K562 (cell line): ENCODE results near the gene IFFO2. TPM values are rescaled to one million over a fixed set of nuclear protein-coding genes. Genes with fewer than 3 reads are reported as not detected.

Experiments
- ATAC-seq: fragments of 200-7000 bp; cut with Tn5 transposase; 3 replicates; pipeline ENCODE4 v1.9.1; 2020; ENCODE audit warnings: moderate library complexity
- BruUV-seq: library from RNA; stranded (reverse); fragments of 400-500 nt; replicated peaks from 2 replicates; lab custom pipeline; 2021; lab: Mats Ljungman, UMichigan
- CTCF ChIA-PET: fragments of 300-600 bp; formaldehyde crosslinking; extraction: SDS; loops from one replicate; lab custom pipeline; 2021; ENCODE audit warnings: low intra/inter-chr PET ratio; lab: Yijun Ruan, JAX
- POLR2A ChIA-PET: fragments of 300-600, 350-650 bp; sonication (Branson Sonifier 250); formaldehyde crosslinking; extraction: SDS; loops from one replicate; lab custom pipeline; 2021; ENCODE audit warnings: antibody characterized with exemption, inconsistent platforms; lab: Yijun Ruan, JAX
- DNase-seq, 4 experiments: peaks; one replicate each; pipeline versions ENCODE4 v3.0.0 to v3.0.0-alpha.2; 2011 to 2018; ENCODE audit warnings: low spot score in 3 of 4, mixed read lengths in 3 of 4; ENCODE audit errors: extremely low read depth in 1 of 4
- FAIRE-seq: peaks from 2 replicates; lab custom pipeline; 2011; peaks lifted over from hg19 to GRCh38; lab: Jason Lieb, UNC
- H2AFZ ChIP-seq: 2 replicates; pipeline ENCODE4 v1.6.0; 2011; ENCODE audit warnings: low read depth, low read length, control low read depth, inconsistent platforms
- H3K27ac ChIP-seq: fragments of 200-600 bp; 3 replicates; pipeline ENCODE4 v1.8.0; 2011; ENCODE audit warnings: low read depth, mild to moderate bottlenecking, control low read depth, inconsistent platforms, low read length, moderate library complexity, mixed read lengths; ENCODE audit errors: extremely low read depth
- H3K27me3 ChIP-seq, 2 experiments: fragments of 300-600 bp in 1 of 2; 2 replicates in 1 of 2; 3 replicates in 1 of 2; pipeline versions ENCODE4 v1.6.0 to v1.8.0; 2011; ENCODE audit warnings: inconsistent platforms in 2 of 2, low read length in 2 of 2, mild to moderate bottlenecking in 1 of 2, mixed read lengths in 1 of 2, moderate library complexity in 1 of 2; ENCODE audit not compliant: control insufficient read depth in 2 of 2, insufficient read depth in 2 of 2
- H3K36me3 ChIP-seq: fragments of 300-600 bp; 3 replicates; pipeline ENCODE4 v1.8.0; 2011; ENCODE audit warnings: mild to moderate bottlenecking, low read length, inconsistent platforms; ENCODE audit not compliant: control insufficient read depth, insufficient read depth
- H3K4me1 ChIP-seq, 2 experiments: fragments of 200-600 bp in 1 of 2; replicated peaks in 1 of 2; 2 replicates in 1 of 2; 3 replicates in 1 of 2; pipeline versions ENCODE4 v1.5.1 to v1.8.0; 2011; ENCODE audit warnings: inconsistent platforms in 2 of 2, low read length in 2 of 2, mild to moderate bottlenecking in 1 of 2, mixed read lengths in 1 of 2, moderate library complexity in 1 of 2; ENCODE audit not compliant: control insufficient read depth in 2 of 2, insufficient read depth in 2 of 2
- H3K4me2 ChIP-seq: 2 replicates; pipeline ENCODE4 v1.6.1; 2011; ENCODE audit warnings: low read length, control low read depth, inconsistent platforms, mixed read lengths; ENCODE audit not compliant: insufficient read depth
- H3K4me3 ChIP-seq: fragments of 200-600 bp; sonication (generic), shearing (Covaris generic); 2 replicates; pipeline ENCODE4 v1.5.1; 2016; ENCODE audit warnings: control low read depth, inconsistent platforms
- H3K79me2 ChIP-seq: fragments of 200-600 bp; 3 replicates; pipeline ENCODE4 v1.8.0; 2011; ENCODE audit warnings: low read length, inconsistent platforms; ENCODE audit not compliant: control insufficient read depth, insufficient read depth
- H3K9ac ChIP-seq, 2 experiments: 2 replicates each; pipeline versions ENCODE4 v1.6.0 to v1.6.1; 2011; ENCODE audit warnings: low read depth in 2 of 2, low read length in 2 of 2, control low read depth in 1 of 2, inconsistent platforms in 1 of 2, mild to moderate bottlenecking in 1 of 2, mixed read lengths in 1 of 2; ENCODE audit not compliant: insufficient read depth in 1 of 2
- H3K9me1 ChIP-seq: one replicate; pipeline ENCODE4 v1.6.0; 2011; ENCODE audit warnings: inconsistent platforms, mild to moderate bottlenecking, low read length, moderate library complexity; ENCODE audit not compliant: control insufficient read depth, insufficient read depth
- H3K9me3 ChIP-seq: replicated peaks from 2 replicates; pipeline ENCODE4 v1.5.1; 2011; ENCODE audit warnings: low read depth, low read length, inconsistent platforms; ENCODE audit not compliant: control insufficient read depth, insufficient read depth
- H4K20me1 ChIP-seq: replicated peaks from 2 replicates; pipeline ENCODE4 v1.6.1; 2011; ENCODE audit warnings: low read length, inconsistent platforms, mixed read lengths; ENCODE audit not compliant: control insufficient read depth, insufficient read depth
- ADNP ChIP-seq: fragments of 200-800 bp; sonication (Bioruptor generic); IDR thresholded peaks from 2 replicates; pipeline ENCODE4 v1.6.1; 2016; ENCODE audit warnings: missing genetic modification characterization, missing compliant biosample characterization
- BACH1 ChIP-seq: fragments of 200-800 bp; sonication (Bioruptor generic); IDR thresholded peaks from 2 replicates; pipeline ENCODE4 v1.6.1; 2016; ENCODE audit warnings: missing genetic modification characterization, missing compliant biosample characterization
- BCL6 ChIP-seq: fragments of 250-450 bp; sonication (Bioruptor Pico); IDR thresholded peaks from 2 replicates; pipeline ENCODE4 v1.4.0; 2020
- BCOR ChIP-seq: fragments of 450-650 bp; IDR thresholded peaks from 2 replicates; pipeline ENCODE4 v1.6.1; 2016
- CBFA2T2 ChIP-seq: fragments of 450-650 bp; conservative IDR thresholded peaks from 2 replicates; pipeline ENCODE4 v1.6.1; 2017; ENCODE audit warnings: mild to moderate bottlenecking
- CEBPZ ChIP-seq: fragments of 150-350 bp; IDR thresholded peaks from 2 replicates; pipeline ENCODE4 v1.6.1; 2014; ENCODE audit warnings: low read depth, mild to moderate bottlenecking, low read length, borderline replicate concordance
- ERF ChIP-seq: fragments of 450-650 bp; formaldehyde crosslinking; IDR thresholded peaks from 2 replicates; pipeline ENCODE4 v1.4.0; 2020; ENCODE audit warnings: mild to moderate bottlenecking, mixed read lengths
- HNRNPLL ChIP-seq: fragments of 200-400 bp; formaldehyde crosslinking; IDR thresholded peaks from 2 replicates; pipeline ENCODE4 v1.6.1; 2017; ENCODE audit warnings: low read length, low read depth, mild to moderate bottlenecking; ENCODE audit not compliant: poor library complexity, severe bottlenecking
- NCOA6 ChIP-seq: fragments of 450-650 bp; IDR thresholded peaks from 2 replicates; pipeline ENCODE4 v1.6.1; 2017; ENCODE audit warnings: mild to moderate bottlenecking
- THRAP3 ChIP-seq: fragments of 450-650 bp; IDR thresholded peaks from 2 replicates; pipeline ENCODE4 v1.6.1; 2016; ENCODE audit warnings: mild to moderate bottlenecking, inconsistent platforms, borderline replicate concordance
- XRCC5 ChIP-seq: fragments of 200-400 bp; formaldehyde crosslinking; IDR thresholded peaks from 2 replicates; pipeline ENCODE4 v1.6.1; 2017; ENCODE audit warnings: low read depth, mild to moderate bottlenecking, low read length
- ZFPM2 ChIP-seq: fragments of 250-450 bp; sonication (Bioruptor Pico); IDR thresholded peaks from 2 replicates; pipeline ENCODE4 v1.5.1; 2022; ENCODE audit warnings: mild to moderate bottlenecking
- ZHX1 ChIP-seq: fragments of 150-350 bp; conservative IDR thresholded peaks from 2 replicates; pipeline ENCODE4 v1.6.1; 2014; ENCODE audit warnings: low read length
- ZNF140 ChIP-seq: fragments of 250-450 bp; sonication (Bioruptor Pico); IDR thresholded peaks from 2 replicates; pipeline ENCODE4 v1.8.0; 2021; ENCODE audit warnings: moderate library complexity, mild to moderate bottlenecking, inconsistent platforms
- ZNF146 ChIP-seq: IDR thresholded peaks from one replicate; pipeline ENCODE4 v1.6.1; 2018; ENCODE audit warnings: missing compliant biosample characterization; ENCODE audit not compliant: unreplicated experiment
- ZNF274 ChIP-seq: IDR thresholded peaks from 2 replicates; pipeline ENCODE4 v1.6.1; 2011; ENCODE audit warnings: low read depth, mild to moderate bottlenecking, low read length, moderate library complexity, borderline replicate concordance
- ZNF561 ChIP-seq: fragments of 450-650 bp; formaldehyde crosslinking; conservative IDR thresholded peaks from 2 replicates; pipeline ENCODE4 v1.4.0; 2020; ENCODE audit warnings: mild to moderate bottlenecking, moderate library complexity
- WGBS: fragments of 100-300 bp; shearing (Covaris generic); methylation state at CpG from one replicate; pipeline ENCODE4 v1.1.6; 2016; ENCODE audit warnings: low coverage, mixed read lengths; ENCODE audit not compliant: insufficient coverage; ENCODE audit errors: missing lambda C conversion rate; 5-methylcytosine and 5-hydroxymethylcytosine counted together
- in situ Hi-C: fragments of 300-500 bp; cut with MboI; formaldehyde crosslinking; loops from 4 replicates; pipeline ENCODE4 v1.15.0; 2018; ENCODE audit warnings: inconsistent platforms, mixed read lengths
- intact Hi-C: fragments of 100-400 bp; cut with micrococcal nuclease; formaldehyde crosslinking; loops from 2 replicates; pipeline ENCODE4 v1.14.2; 2022
- polyA plus RNA-seq, 8 experiments: library from polyadenylated mRNA; depleted of rRNA in 4 of 8; stranded (reverse) in 5 of 8; unstranded in 3 of 8; fragments of >200 nt; fragmentation: Nextera tagmentation in 2 of 8; fragmentation: Illumina TruSeq in 1 of 8; extraction: Ambion mirVana in 2 of 8; extraction: Trizol in 1 of 8; gene quantifications; 2 replicates each; pipeline versions ENCODE4 v1.2.1 to v1.2.3, GENCODE V29; 2011 to 2014; ENCODE audit warnings: inconsistent platforms in 1 of 8, missing spikeins in 1 of 8
- total RNA-seq, 7 experiments: library from RNA; depleted of rRNA in 6 of 7; stranded (reverse); fragments of >200 nt in 6 of 7; fragmentation: Illumina TruSeq in 2 of 7; extraction: Trizol in 2 of 7; gene quantifications; 2 replicates each; pipeline versions ENCODE4 v1.2.1 to v1.2.3, GENCODE V29; 2011 to 2021; ENCODE audit warnings: low replicate concordance in 1 of 7

IFFO2 gene
- total and polyA plus RNA-seq, 9 of the 15 experiments (the other 6 are each of a cell fraction or from before 2014, with no cell fraction given): 0.15 to 1.0 (median 0.44) TPM; not detected in 2

- peak; percentile 62 for TF ChIP-seq BCOR
- TF ChIP-seq THRAP3: no peak
Measured at GRCh38 chr1:18938008-18938706, 18.3 kb downstream of the IFFO2 start (continued).

- no peaks in the 10 kb centered on the region for H3K79me2 ChIP-seq
- POLR2A ChIA-PET: no interaction called here
- TF ChIP-seq CBFA2T2 (no peak), NCOA6 (no peak), ZFPM2 (CRISPR knock-in tag) (no peak), BACH1 (tag) (no peak), CEBPZ (no peak), ZNF274 (no peak), ADNP (tag) (no peak), ZNF146 (no peak), HNRNPLL (no peak), XRCC5 (no peak), ERF (CRISPR knock-in tag) (no peak), BCL6 (CRISPR knock-in tag) (no peak), ZNF561 (no peak), ZHX1 (no peak), ZNF140 (CRISPR knock-in tag) (no peak)
Measured at GRCh38 chr1:18937539-18937938, 18.9 kb downstream of the IFFO2 start.

More at GRCh38 chr1:18937539-18937938, 18.9 kb downstream of the IFFO2 start:
- WGBS: 3% methylated on average over 8 of the region's 8 CpGs
- Histone ChIP-seq H3K27me3 (peaks cover 17 to 62% of the 10 kb centered on the region in 2 experiments; a peak in 4 of 5 replicates), H3K4me3 (no peak overlapping the region), H3K27ac (no peak overlapping the region), H3K9ac (no peak overlapping the region), H3K9me1 (no peaks in the 10 kb centered on the region), H3K9me3 (no peaks in the 10 kb centered on the region), H3K4me1 (peaks cover 0 to 11% of the 10 kb centered on the region in 2 experiments; a peak in 1 of 5 replicates), H3K4me2 (no peak overlapping the region), H3K36me3 (no peaks in the 10 kb centered on the region), H2AFZ (no peak overlapping the region), H4K20me1 (no peaks in the 10 kb centered on the region; the same call in 1 of the 2 replicates)
- CTCF ChIA-PET: no interaction called here
- DNase-seq (no peak), FAIRE-seq (no peak), ATAC-seq (no peak)
- intact Hi-C loops (no loop called here), in situ Hi-C loops (no loop called here)
- no TSS peak for BruUV-seq
